Measurements from ENCODE around the gene ISCA1. TPM values are rescaled to one million over a fixed set of nuclear protein-coding genes. Genes with fewer than 3 reads are reported as not detected.

The ISCA1 gene
- total RNA-seq, 2 donors from 2014 or later, result 20.3 to 22.4 TPM

DNA sequence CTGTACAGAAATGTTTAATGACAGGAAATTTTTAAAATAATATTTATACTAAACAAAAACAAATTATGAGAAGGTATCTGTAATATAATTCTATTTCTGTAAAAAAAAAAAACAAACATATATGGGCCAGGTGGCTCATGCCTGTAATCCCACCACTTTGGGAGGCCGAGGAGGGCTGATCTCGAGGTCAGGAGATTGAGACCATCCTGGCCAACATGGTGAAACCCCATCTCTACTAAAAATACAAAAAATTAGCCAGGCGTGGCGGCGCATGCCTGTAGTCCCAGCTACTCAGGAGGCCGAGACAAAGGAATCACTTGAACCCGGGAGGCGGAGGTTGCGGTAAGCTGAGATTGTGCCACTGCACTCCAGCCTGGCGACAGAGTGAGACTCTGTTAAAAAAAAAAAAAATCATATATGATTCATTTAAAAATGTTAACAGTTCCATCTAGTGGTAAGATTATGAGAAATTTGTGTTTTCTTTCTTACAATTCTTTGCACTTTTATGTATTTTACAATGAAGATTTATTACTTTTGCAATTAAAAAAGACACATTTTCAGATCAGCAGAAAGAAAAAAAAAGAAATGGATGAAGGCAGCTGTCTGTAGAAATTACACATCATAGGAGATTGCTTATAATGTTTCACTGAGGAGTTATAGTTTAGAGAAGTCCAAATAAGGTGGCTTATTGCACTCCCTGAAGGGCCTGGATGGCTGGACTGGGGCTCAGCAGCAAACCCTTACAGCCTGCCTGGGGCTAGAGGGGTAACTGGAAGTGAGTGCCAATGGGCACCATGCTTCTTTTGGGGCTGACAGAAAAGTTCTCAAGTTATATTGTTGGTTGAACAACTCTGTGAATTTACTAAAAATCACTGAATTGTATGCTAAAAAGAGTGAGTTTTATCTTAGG, 43.2 kb downstream of the ISCA1 start:
- no peaks in the 10 kb centered on the region for H3K4me1 ChIP-seq
- no peak overlapping the region for H3K9ac ChIP-seq (ENCODE audit: low read depth in 2 of 2, low read length in 2 of 2)
- no peak overlapping the region for H3K27ac ChIP-seq
- TF ChIP-seq, protein P1, sequence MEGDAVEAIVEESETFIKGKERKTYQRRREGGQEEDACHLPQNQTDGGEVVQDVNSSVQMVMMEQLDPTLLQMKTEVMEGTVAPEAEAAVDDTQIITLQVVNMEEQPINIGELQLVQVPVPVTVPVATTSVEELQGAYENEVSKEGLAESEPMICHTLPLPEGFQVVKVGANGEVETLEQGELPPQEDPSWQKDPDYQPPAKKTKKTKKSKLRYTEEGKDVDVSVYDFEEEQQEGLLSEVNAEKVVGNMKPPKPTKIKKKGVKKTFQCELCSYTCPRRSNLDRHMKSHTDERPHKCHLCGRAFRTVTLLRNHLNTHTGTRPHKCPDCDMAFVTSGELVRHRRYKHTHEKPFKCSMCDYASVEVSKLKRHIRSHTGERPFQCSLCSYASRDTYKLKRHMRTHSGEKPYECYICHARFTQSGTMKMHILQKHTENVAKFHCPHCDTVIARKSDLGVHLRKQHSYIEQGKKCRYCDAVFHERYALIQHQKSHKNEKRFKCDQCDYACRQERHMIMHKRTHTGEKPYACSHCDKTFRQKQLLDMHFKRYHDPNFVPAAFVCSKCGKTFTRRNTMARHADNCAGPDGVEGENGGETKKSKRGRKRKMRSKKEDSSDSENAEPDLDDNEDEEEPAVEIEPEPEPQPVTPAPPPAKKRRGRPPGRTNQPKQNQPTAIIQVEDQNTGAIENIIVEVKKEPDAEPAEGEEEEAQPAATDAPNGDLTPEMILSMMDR (IDR thresholded peaks at IDR 0.05), result no peak
- H3K4me3 ChIP-seq, result no peak overlapping the region
- H3K36me3 ChIP-seq, result no peaks in the 10 kb centered on the region
- intact Hi-C loops (cut with DNase I), result no loop called here
- DNase-seq, result no peak
- H3K27me3 ChIP-seq, result no peaks in the 10 kb centered on the region
- no peaks in the 10 kb centered on the region for H3K9me3 ChIP-seq

DNA sequence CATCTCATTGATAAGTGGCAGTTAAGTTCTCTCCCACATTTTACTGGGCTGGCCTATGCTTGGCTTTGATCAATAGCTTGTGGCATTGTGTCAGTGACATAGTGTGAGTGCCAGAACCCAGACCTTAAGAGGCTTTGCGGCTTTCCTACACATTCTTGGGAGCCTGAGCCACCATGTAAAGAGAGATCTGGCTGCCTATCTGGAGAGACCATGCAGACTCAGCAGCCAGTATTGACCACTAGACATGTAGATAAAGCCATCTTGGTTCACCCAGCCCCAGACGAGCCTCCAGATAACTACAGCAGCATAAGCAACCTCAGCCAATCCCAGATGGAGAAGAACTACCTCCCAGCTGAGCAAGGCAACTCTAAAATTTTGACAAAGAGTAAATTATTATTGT, 51.5 kb downstream of the ISCA1 start:
- no peak overlapping the region for H3K27ac ChIP-seq
- H3K4me1 ChIP-seq, result no peaks in the 10 kb centered on the region
- no peak for DNase-seq
- no peak overlapping the region for H3K9ac ChIP-seq (ENCODE audit: low read depth in 2 of 2, low read length in 2 of 2)
- no peaks in the 10 kb centered on the region for H3K27me3 ChIP-seq
- H3K36me3 ChIP-seq, result no peaks in the 10 kb centered on the region
- intact Hi-C loops (cut with DNase I), result no loop called here
- H3K9me3 ChIP-seq, result no peaks in the 10 kb centered on the region
- H3K4me3 ChIP-seq, result no peak overlapping the region
- TF ChIP-seq, protein P1 (IDR thresholded peaks at IDR 0.05), result no peak

DNA sequence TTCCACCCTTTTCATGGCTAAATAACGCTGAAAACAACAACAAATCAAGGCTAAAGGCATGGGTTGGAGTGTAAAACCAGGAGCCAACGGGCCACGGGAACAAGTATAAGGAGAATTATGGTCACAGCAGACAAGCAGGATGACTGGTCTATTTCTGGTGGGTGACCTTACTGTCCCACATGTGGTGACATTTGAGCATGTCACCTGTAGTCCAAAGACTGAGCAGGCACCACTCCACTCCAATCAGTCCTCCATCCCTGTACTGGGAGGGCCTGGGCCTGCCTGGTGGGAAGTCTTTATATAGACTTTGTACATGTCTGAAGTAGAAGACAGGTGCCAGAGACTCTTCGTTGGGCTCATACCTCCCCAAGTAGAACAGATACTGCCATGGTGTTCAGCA, 59.7 kb downstream of the ISCA1 start:
- H3K27ac ChIP-seq, result no peak overlapping the region
- H3K4me1 ChIP-seq, result no peaks in the 10 kb centered on the region
- H3K4me3 ChIP-seq, result no peak overlapping the region
- no peak overlapping the region for H3K9ac ChIP-seq (ENCODE audit: low read depth in 2 of 2, low read length in 2 of 2)
- no peaks in the 10 kb centered on the region for H3K27me3 ChIP-seq
- H3K9me3 ChIP-seq, result no peaks in the 10 kb centered on the region
- intact Hi-C loops (cut with DNase I), result no loop called here
- H3K36me3 ChIP-seq, result no peaks in the 10 kb centered on the region
- DNase-seq, result no peak
- TF ChIP-seq, protein P1 (IDR thresholded peaks at IDR 0.05), result no peak

DNA sequence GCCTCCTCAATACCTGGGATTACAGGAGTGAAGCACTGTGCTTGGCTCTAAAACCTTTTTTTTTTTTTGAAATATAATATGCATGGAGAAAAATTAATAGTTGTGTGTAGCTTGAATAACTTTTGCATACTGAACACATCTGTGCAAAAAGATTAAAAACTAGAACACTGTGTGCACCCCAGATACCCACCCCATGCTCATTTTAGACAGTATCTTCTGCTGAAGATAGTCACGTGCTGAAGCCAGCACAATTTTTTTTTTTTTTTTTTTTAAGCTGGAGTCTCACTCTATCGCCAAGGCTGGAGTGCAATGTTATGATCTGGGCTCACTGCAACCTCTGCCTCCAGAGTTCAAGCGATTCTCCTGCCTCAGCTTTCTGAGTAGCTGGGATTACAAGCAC, 62.7 kb downstream of the ISCA1 start:
- Histone ChIP-seq H3K4me3 (no peak overlapping the region), H3K9me3 (no peaks in the 10 kb centered on the region), H3K36me3 (no peaks in the 10 kb centered on the region), H3K4me1 (no peaks in the 10 kb centered on the region), H3K27me3 (no peaks in the 10 kb centered on the region), H3K27ac (no peak overlapping the region), H3K9ac (ENCODE audit: low read depth in 2 of 2, low read length in 2 of 2) (no peak overlapping the region)
- TF ChIP-seq, protein P1 (IDR thresholded peaks at IDR 0.05), result no peak
- DNase-seq, result no peak
- intact Hi-C loops (cut with DNase I), result no loop called here

DNA sequence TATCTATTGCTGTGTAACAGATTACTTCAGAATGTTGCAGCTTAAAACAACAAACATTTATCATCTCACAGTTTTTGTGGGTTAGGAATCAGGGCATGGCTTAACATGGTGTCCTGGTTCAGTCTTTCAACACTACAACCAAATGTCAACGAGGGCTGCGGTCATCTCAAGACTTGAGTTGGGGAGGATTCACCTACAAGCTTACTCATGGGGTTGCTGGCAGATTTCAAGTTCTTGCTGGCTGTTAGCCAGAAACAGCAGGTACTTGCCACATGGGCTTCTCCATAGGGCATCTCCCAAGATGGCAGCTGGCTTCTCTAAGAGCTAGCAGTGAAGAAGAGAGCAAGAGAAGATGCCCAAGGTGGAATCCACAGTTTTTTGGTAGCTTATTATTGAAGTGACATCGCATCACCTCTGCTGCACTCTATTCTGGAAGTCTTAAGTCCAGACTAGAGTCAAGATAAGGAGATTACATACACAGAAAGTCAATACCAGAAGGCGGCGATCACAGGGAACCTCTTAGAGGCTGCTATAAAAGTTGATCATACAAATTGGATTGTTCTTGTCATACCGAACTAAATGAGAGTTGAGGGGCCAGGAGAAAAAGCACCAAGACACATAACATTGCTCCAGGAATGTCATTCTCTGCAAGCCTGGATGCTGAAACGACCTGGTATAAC, 65.1 kb downstream of the ISCA1 start:
- Histone ChIP-seq H3K27me3 (no peaks in the 10 kb centered on the region), H3K4me3 (no peak overlapping the region), H3K27ac (no peak overlapping the region), H3K9ac (ENCODE audit: low read depth in 2 of 2, low read length in 2 of 2) (no peak overlapping the region), H3K9me3 (no peaks in the 10 kb centered on the region), H3K36me3 (no peaks in the 10 kb centered on the region), H3K4me1 (no peaks in the 10 kb centered on the region)
- intact Hi-C loops (cut with DNase I), result no loop called here
- TF ChIP-seq, protein P1 (IDR thresholded peaks at IDR 0.05), result no peak
- no peak for DNase-seq

Other genes with a start within 250 kb of the ISCA1 start
- 100 to 1,000 TPM; 337 to 393 TPM for gene GOLM1, start 183.0 kb downstream of the ISCA1 start, total RNA-seq
- not detected for gene C9orf153, start 22.9 kb downstream of the ISCA1 start, total RNA-seq
- gene TUT7, start 71.9 kb upstream of the ISCA1 start, total RNA-seq, result 10 to 100 TPM; 31.5 to 42.4 TPM